Measurements from ENCODE around the gene ALMS1.
"Not testable (repeated sequence)": the region's sequence is repeated elsewhere in the genome, so short reads cannot be mapped to it uniquely, and the experiment has no call there.

The ALMS1 gene

GRCh38 chr2:73640946-73641766 lies 255.5 kb downstream of the ALMS1 start:
- H3K9me3 ChIP-seq (ENCODE audit: control insufficient read depth, low read length), result peaks cover 17% of the 10 kb centered on the region
- WGBS, 2 experiments (ENCODE audit: insufficient coverage in 2 of 2), result 89 to 91% methylated on average over 17 of the region's 19 CpGs
- no peaks in the 10 kb centered on the region for H3K4me1 ChIP-seq (ENCODE audit: control insufficient read depth, insufficient read depth, low read length, poor library complexity, severe bottlenecking)
- no peak overlapping the region for H3K4me3 ChIP-seq (ENCODE audit: extremely low read depth, insufficient read depth, low read length, poor library complexity, severe bottlenecking)
- no peak overlapping the region for H3K27ac ChIP-seq (ENCODE audit: low read depth, low read length, severe bottlenecking)
- H3K36me3 ChIP-seq (ENCODE audit: control insufficient read depth, insufficient read depth, low read length), result no peaks in the 10 kb centered on the region

DNA sequence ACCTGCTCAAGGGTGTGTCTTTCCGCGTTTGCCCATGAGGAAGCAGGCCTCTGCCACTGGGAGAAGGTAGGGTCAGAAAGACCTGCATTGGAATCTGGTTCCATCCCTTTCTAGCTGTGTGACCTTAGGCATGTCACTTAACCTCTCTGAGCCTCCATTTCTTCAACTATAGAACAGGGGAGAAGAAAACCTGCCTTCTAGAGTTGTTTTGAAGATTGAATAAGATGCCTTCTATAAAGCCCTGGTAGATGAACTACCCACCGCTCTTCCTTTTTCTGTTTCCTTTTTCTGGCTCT lies 256.1 kb downstream of the ALMS1 start:
- Histone ChIP-seq H3K36me3 (ENCODE audit: control insufficient read depth, insufficient read depth, low read length) (no peaks in the 10 kb centered on the region), H3K4me1 (ENCODE audit: control insufficient read depth, insufficient read depth, low read length, poor library complexity, severe bottlenecking) (no peaks in the 10 kb centered on the region), H3K4me3 (ENCODE audit: extremely low read depth, insufficient read depth, low read length, poor library complexity, severe bottlenecking) (no peak overlapping the region), H3K27ac (ENCODE audit: low read depth, low read length, severe bottlenecking) (no peak overlapping the region), H3K9me3 (ENCODE audit: control insufficient read depth, low read length) (peaks cover 17% of the 10 kb centered on the region)
- 100% methylated on average over 1 of the region's 3 CpGs for WGBS, 2 experiments (ENCODE audit: insufficient coverage in 2 of 2)

GRCh38 chr2:73642338-73643018 lies 256.8 kb downstream of the ALMS1 start, which contains the start of gene NAT8:
TSS of gene NAT8 (minus strand) at chr2:73642422. CDS start at chr2:73641628, 794 bp downstream.
- Histone ChIP-seq H3K36me3 (ENCODE audit: control insufficient read depth, insufficient read depth, low read length) (no peaks in the 10 kb centered on the region), H3K9me3 (ENCODE audit: control insufficient read depth, low read length) (peaks cover 15% of the 10 kb centered on the region), H3K27ac (ENCODE audit: low read depth, low read length, severe bottlenecking) (no peak within 1 kb of the TSS), H3K4me3 (ENCODE audit: extremely low read depth, insufficient read depth, low read length, poor library complexity, severe bottlenecking) (no peak within 1 kb of the TSS), H3K4me1 (ENCODE audit: control insufficient read depth, insufficient read depth, low read length, poor library complexity, severe bottlenecking) (no peaks in the 10 kb centered on the region)
- WGBS, 2 experiments (ENCODE audit: insufficient coverage in 2 of 2), result 85 to 88% methylated on average over 12 to 13 of the region's 13 CpGs

DNA sequence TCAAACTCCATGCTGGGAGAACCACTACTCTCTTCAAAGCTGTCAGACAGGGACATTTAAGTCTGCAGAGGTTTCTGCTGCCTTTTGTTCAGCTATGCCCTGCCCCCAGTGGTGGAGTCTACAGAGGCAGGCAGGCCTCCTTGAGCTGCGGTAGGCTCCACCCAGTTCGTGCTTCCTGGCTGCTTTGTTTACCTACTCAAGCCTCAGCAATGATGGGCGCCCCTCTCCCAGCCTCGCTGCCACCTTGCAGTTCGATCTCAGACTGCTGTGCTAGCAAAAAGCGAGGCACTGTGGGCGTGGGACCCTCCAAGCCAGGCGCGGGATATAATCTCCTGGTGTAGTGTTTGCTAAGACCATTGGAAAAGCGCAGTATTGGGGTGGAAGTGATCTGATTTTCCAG lies 262.1 kb downstream of the ALMS1 start:
- not testable (repeated sequence) for H3K4me3 ChIP-seq (ENCODE audit: extremely low read depth, insufficient read depth, low read length, poor library complexity, severe bottlenecking); H3K36me3 ChIP-seq (ENCODE audit: control insufficient read depth, insufficient read depth, low read length); H3K27ac ChIP-seq (ENCODE audit: low read depth, low read length, severe bottlenecking); H3K4me1 ChIP-seq (ENCODE audit: control insufficient read depth, insufficient read depth, low read length, poor library complexity, severe bottlenecking); H3K9me3 ChIP-seq (ENCODE audit: control insufficient read depth, low read length)
- 79 to 87% methylated on average over 7 to 8 of the region's 10 CpGs for whole genome bisulfite sequencing, 2 experiments (ENCODE audit: insufficient coverage in 2 of 2)

DNA sequence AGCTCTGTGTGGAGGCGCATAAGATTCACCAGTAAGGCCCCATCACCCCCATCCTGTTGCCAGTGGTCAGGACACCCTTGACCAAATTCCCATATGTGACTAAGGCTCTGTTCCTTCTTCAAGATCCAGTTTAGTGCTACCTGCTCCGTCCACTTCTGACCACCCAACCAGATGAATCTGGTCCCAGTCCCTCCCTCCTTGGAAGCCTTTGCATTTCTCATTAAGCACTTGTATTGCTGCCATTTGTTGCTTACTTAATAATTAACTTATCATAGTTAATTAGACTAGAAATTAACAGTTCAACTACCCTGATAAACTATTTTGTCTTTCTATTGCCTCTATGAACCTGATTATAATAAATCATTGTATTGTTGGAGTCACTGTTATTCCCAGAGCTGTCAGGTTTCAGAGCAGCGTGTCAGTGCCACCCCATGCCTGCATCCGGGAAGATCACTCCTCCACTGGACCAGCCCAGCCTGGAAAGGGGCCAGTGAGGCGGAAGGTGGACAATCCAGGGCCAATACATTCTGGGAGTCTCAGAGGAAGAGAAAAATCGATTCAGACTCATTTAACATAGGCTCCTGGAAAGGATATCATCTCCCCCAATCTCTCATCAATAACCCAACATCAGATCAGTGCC lies 266.1 kb downstream of the ALMS1 start:
- no peaks in the 10 kb centered on the region for H3K4me1 ChIP-seq (ENCODE audit: control insufficient read depth, insufficient read depth, low read length, poor library complexity, severe bottlenecking)
- no peak overlapping the region for H3K4me3 ChIP-seq (ENCODE audit: extremely low read depth, insufficient read depth, low read length, poor library complexity, severe bottlenecking)
- H3K9me3 ChIP-seq (ENCODE audit: control insufficient read depth, low read length), result no peaks in the 10 kb centered on the region
- H3K36me3 ChIP-seq (ENCODE audit: control insufficient read depth, insufficient read depth, low read length), result no peaks in the 10 kb centered on the region
- H3K27ac ChIP-seq (ENCODE audit: low read depth, low read length, severe bottlenecking), result no peak overlapping the region
- 73 to 83% methylated on average over 2 of the region's 6 CpGs for WGBS, 2 experiments (ENCODE audit: insufficient coverage in 2 of 2)

DNA sequence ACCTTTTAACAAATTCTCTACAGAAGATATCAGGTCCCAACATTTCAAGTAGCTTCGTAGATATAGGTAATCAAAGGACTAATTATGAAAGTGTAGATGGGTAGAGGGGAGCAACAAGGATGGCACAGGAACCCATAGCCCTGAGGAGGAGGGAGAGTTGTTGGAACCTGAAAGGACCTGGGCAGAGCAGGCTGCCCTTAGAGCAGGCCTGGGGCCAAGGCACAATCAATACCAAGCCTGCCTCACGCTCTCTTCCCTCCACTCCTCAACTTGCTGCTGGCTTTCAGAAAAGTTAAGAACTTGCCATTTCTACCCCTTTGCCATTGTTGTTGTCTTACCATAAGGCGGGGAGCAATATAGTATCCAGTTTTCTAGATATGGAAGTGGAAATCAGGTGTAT lies 266.7 kb downstream of the ALMS1 start:
- 75 to 93% methylated on average over 1 to 2 of the region's 3 CpGs for WGBS, 2 experiments (ENCODE audit: insufficient coverage in 2 of 2)
- H3K36me3 ChIP-seq (ENCODE audit: control insufficient read depth, insufficient read depth, low read length), result no peaks in the 10 kb centered on the region
- H3K27ac ChIP-seq (ENCODE audit: low read depth, low read length, severe bottlenecking), result no peak overlapping the region
- no peaks in the 10 kb centered on the region for H3K9me3 ChIP-seq (ENCODE audit: control insufficient read depth, low read length)
- no peaks in the 10 kb centered on the region for H3K4me1 ChIP-seq (ENCODE audit: control insufficient read depth, insufficient read depth, low read length, poor library complexity, severe bottlenecking)
- no peak overlapping the region for H3K4me3 ChIP-seq (ENCODE audit: extremely low read depth, insufficient read depth, low read length, poor library complexity, severe bottlenecking)

GRCh38 chr2:73654175-73654574 lies 268.5 kb downstream of the ALMS1 start:
- no peak overlapping the region for H3K4me3 ChIP-seq (ENCODE audit: extremely low read depth, insufficient read depth, low read length, poor library complexity, severe bottlenecking)
- H3K4me1 ChIP-seq (ENCODE audit: control insufficient read depth, insufficient read depth, low read length, poor library complexity, severe bottlenecking), result no peaks in the 10 kb centered on the region
- no peaks in the 10 kb centered on the region for H3K36me3 ChIP-seq (ENCODE audit: control insufficient read depth, insufficient read depth, low read length)
- no CpG with 5 or more reads among the region's 2 CpGs for WGBS, 2 experiments (ENCODE audit: insufficient coverage in 2 of 2)
- H3K9me3 ChIP-seq (ENCODE audit: control insufficient read depth, low read length), result no peaks in the 10 kb centered on the region
- H3K27ac ChIP-seq (ENCODE audit: low read depth, low read length, severe bottlenecking), result no peak overlapping the region
